HG03558 (cell line): Measurements from ENCODE around the gene SLC25A3.

Experiments used
- ATAC-seq: cut with Tn5 transposase; IDR thresholded peaks from one replicate; pipeline ENCODE4 v1.9.1; 2021; ENCODE audit warnings: moderate number of reproducible peaks; ENCODE audit not compliant: unreplicated experiment; ENCODE audit errors: extremely low read depth

Gene SLC25A3

GRCh38 chr12:98651328-98651727, 57.8 kb downstream of the SLC25A3 start:
- ATAC-seq = no peak

- no peak for ATAC-seq
Measured at GRCh38 chr12:98653866-98654493, 60.5 kb downstream of the SLC25A3 start.
